HL-60 (cell line): ENCODE measurements around the gene PPP1R1B.

ENCODE experiments used
- DNase-seq, 2 experiments: peaks; one replicate each; pipeline ENCODE4 v3.0.0-alpha.2; 2010 to 2020; ENCODE audit warnings: low read depth in 1 of 2, low spot score in 1 of 2
- H3K27ac ChIP-seq: fragments of 250-450 bp; sonication (Bioruptor Pico); replicated peaks from 2 replicates; pipeline ENCODE4 v1.5.1; 2020; ENCODE audit warnings: mild to moderate bottlenecking, moderate library complexity
- H3K27me3 ChIP-seq: fragments of 250-450 bp; sonication (Bioruptor Pico); 2 replicates; pipeline ENCODE4 v1.5.1; 2021; ENCODE audit warnings: mild to moderate bottlenecking, moderate library complexity; ENCODE audit not compliant: insufficient read depth, poor library complexity, severe bottlenecking
- H3K4me3 ChIP-seq: replicated peaks from 2 replicates; pipeline ENCODE4 v1.5.1; 2011; ENCODE audit warnings: mild to moderate bottlenecking, control low read depth, low read length; ENCODE audit not compliant: insufficient read depth
- GABPA ChIP-seq: IDR thresholded peaks from 2 replicates; pipeline ENCODE4 v1.6.1; 2012; ENCODE audit warnings: low read depth
- POLR2AphosphoS5 ChIP-seq: IDR thresholded peaks from 2 replicates; pipeline ENCODE4 v1.6.1; 2012; ENCODE audit warnings: low read depth
- SPI1 ChIP-seq: IDR thresholded peaks from 2 replicates; pipeline ENCODE4 v1.6.1; 2012; ENCODE audit warnings: low read depth, mild to moderate bottlenecking, borderline replicate concordance
- TF ChIP-seq, protein P1 (sequence below): IDR thresholded peaks from 2 replicates; pipeline ENCODE4 v1.6.1; 2012; ENCODE audit warnings: low read depth; ENCODE audit not compliant: insufficient replicate concordance
- TF ChIP-seq, protein P2 (sequence below): IDR thresholded peaks from one replicate; pipeline ENCODE4 v1.5.1; 2011; ENCODE audit warnings: low read length, control low read depth, inconsistent platforms; ENCODE audit not compliant: insufficient read depth

PPP1R1B gene

DNA sequence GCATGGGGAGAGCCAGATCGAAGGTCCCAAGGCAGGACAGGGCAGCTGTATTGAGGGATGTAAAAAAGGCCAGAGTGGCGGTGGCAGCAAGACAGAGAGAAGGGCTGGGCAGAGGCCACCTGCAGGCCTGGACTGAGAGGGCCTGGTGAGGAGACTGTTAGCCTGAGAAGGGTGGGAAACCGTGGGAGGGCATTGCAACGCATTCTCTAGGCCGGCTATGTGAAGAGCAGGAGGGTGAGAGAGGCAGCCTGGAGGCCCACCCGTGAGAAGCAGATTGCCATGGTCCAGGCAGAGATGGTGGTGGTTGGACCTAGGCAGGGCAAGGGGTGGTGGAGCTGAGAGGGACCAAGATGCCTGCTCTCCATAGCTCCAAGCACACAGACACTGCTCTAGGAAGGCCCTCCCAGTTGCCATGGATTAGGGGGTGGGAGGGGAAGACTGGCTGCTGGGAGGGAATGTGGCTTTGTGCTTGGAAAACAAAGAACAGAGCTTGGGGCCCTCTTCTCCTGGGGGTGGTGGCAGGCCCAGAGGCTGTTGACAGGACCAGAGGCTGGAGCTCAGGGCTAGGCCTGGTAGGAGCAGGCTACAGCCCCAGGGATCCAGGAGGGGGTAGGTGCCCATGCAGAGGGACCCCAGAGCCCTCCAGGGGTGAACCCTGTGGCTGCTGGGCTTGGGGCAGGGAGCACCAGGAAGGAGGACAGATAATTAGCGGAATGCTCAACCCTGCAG lies 26.0 kb downstream of the PPP1R1B start:
- TF ChIP-seq, protein P1, sequence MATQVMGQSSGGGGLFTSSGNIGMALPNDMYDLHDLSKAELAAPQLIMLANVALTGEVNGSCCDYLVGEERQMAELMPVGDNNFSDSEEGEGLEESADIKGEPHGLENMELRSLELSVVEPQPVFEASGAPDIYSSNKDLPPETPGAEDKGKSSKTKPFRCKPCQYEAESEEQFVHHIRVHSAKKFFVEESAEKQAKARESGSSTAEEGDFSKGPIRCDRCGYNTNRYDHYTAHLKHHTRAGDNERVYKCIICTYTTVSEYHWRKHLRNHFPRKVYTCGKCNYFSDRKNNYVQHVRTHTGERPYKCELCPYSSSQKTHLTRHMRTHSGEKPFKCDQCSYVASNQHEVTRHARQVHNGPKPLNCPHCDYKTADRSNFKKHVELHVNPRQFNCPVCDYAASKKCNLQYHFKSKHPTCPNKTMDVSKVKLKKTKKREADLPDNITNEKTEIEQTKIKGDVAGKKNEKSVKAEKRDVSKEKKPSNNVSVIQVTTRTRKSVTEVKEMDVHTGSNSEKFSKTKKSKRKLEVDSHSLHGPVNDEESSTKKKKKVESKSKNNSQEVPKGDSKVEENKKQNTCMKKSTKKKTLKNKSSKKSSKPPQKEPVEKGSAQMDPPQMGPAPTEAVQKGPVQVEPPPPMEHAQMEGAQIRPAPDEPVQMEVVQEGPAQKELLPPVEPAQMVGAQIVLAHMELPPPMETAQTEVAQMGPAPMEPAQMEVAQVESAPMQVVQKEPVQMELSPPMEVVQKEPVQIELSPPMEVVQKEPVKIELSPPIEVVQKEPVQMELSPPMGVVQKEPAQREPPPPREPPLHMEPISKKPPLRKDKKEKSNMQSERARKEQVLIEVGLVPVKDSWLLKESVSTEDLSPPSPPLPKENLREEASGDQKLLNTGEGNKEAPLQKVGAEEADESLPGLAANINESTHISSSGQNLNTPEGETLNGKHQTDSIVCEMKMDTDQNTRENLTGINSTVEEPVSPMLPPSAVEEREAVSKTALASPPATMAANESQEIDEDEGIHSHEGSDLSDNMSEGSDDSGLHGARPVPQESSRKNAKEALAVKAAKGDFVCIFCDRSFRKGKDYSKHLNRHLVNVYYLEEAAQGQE = no peak
- TF ChIP-seq, protein P2, sequence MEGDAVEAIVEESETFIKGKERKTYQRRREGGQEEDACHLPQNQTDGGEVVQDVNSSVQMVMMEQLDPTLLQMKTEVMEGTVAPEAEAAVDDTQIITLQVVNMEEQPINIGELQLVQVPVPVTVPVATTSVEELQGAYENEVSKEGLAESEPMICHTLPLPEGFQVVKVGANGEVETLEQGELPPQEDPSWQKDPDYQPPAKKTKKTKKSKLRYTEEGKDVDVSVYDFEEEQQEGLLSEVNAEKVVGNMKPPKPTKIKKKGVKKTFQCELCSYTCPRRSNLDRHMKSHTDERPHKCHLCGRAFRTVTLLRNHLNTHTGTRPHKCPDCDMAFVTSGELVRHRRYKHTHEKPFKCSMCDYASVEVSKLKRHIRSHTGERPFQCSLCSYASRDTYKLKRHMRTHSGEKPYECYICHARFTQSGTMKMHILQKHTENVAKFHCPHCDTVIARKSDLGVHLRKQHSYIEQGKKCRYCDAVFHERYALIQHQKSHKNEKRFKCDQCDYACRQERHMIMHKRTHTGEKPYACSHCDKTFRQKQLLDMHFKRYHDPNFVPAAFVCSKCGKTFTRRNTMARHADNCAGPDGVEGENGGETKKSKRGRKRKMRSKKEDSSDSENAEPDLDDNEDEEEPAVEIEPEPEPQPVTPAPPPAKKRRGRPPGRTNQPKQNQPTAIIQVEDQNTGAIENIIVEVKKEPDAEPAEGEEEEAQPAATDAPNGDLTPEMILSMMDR = no peak
- TF ChIP-seq POLR2AphosphoS5 (no peak), SPI1 (no peak), GABPA (no peak)
- Histone ChIP-seq H3K27me3 (no peaks in the 10 kb centered on the region), H3K27ac (no peak overlapping the region), H3K4me3 (no peak overlapping the region)
- no peak for DNase-seq

DNA sequence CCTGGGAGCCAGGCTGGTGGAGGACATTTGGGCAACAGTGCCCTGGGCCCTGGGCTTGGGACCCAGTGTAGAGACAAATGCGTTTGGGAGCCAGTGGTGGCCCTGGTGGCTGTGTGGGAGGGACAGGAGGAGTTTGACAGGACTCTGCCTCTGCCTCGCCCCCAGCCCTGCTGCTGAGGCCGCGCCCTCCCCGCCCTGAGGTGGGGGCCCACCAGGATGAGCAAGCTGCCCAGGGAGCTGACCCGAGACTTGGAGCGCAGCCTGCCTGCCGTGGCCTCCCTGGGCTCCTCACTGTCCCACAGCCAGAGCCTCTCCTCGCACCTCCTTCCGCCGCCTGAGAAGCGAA lies 26.5 kb downstream of the PPP1R1B start:
- Histone ChIP-seq H3K4me3 (no peak overlapping the region), H3K27ac (no peak overlapping the region), H3K27me3 (no peaks in the 10 kb centered on the region)
- DNase-seq = no peak
- TF ChIP-seq SPI1 = no peak
- no peak for TF ChIP-seq GABPA
- TF ChIP-seq, protein P2 = no peak
- TF ChIP-seq, protein P1 = no peak
- no peak for TF ChIP-seq POLR2AphosphoS5

DNA sequence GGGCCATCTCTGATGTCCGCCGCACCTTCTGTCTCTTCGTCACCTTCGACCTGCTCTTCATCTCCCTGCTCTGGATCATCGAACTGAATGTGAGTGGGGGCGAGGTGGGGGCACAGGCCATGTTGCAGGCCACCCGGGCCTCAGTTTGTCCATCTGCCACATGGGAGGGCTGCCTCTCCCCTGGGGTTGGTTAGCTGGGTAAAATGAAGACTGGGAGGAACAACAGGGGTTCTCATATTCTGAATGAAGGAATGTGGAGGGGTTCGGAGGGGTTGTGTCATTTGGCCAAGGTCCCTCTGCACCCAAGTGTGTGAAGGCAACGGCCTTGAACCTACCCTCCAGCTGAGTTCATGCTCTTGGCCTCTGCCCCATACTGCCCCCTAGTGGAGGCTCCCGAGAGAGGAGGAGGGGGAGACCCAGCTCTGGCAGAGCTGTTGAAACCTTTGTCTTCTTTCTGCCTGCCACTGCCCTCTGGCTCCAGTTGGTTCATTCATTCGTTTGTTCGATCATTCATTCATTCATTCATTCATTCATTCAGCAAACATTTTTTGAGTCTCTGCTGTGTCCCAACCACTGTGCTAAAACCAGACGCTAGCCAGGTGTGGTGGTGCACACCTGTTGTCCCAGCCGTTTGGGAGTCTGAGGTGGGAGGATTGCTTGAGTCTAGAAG lies 27.0 kb downstream of the PPP1R1B start:
- DNase-seq = peak; percentile 59 to 80
- Histone ChIP-seq H3K27me3 (no peaks in the 10 kb centered on the region), H3K4me3 (no peak overlapping the region), H3K27ac (no peak overlapping the region)
- TF ChIP-seq, protein P2 = peak; percentile 96
- no peak for TF ChIP-seq POLR2AphosphoS5
